ENCODE results near the gene FKRP. TPM values are rescaled to one million over a fixed set of nuclear protein-coding genes. Genes with fewer than 3 reads are reported as not detected.

The FKRP gene
- total and polyA plus RNA-seq, 2 of the 13 experiments (the other 11 are each of a cell fraction or from before 2014, with no cell fraction given): 7.3 to 9.8 TPM

GRCh38 chr19:46713781-46714443 lies 31.9 kb upstream of the FKRP start (continued):
- TF ChIP-seq TEF (CRISPR knock-in tag; IDR thresholded peaks at IDR 0.05) (no peak), GABPA (IDR thresholded peaks at IDR 0.05; ENCODE audit: low read depth, low read length) (peak; percentile 80), GABPA (CRISPR knock-in tag; IDR thresholded peaks at IDR 0.05; ENCODE audit: low read depth) (peak; percentile 91), ZNF614 (CRISPR knock-in tag; IDR thresholded peaks at IDR 0.05; ENCODE audit: borderline replicate concordance) (no peak), ZFY (CRISPR knock-in tag; IDR thresholded peaks at IDR 0.05) (peak; percentile 52), ZNF737 (CRISPR knock-in tag; IDR thresholded peaks at IDR 0.05; ENCODE audit: borderline replicate concordance) (no peak), JUN (CRISPR knock-in tag; IDR thresholded peaks at IDR 0.05) (no peak), ZC3H13 (CRISPR knock-in tag; IDR thresholded peaks at IDR 0.05) (no peak), ZFP36L1 (CRISPR knock-in tag; IDR thresholded peaks at IDR 0.05) (no peak), ZBTB33 (CRISPR knock-in tag; IDR thresholded peaks at IDR 0.05) (no peak), KDM1A (CRISPR knock-in tag; IDR thresholded peaks at IDR 0.05) (peak; percentile 85), ATAD3A (CRISPR knock-in tag; IDR thresholded peaks at IDR 0.05) (no peak), SRSF4 (IDR thresholded peaks at IDR 0.05; ENCODE audit: low read depth, low read length, poor library complexity, severe bottlenecking) (no peak), PHF20 (CRISPR knock-in tag; IDR thresholded peaks at IDR 0.05) (peak; percentile 52), ZNF883 (CRISPR knock-in tag; IDR thresholded peaks at IDR 0.05; ENCODE audit: not compliant biosample characterization) (peak; percentile 37), ZBTB10 (CRISPR knock-in tag; IDR thresholded peaks at IDR 0.05; ENCODE audit: borderline replicate concordance) (no peak), ZNF121 (CRISPR knock-in tag; IDR thresholded peaks at IDR 0.05) (peak; percentile 46; the same call in 1 of the 2 replicates), CREB3 (CRISPR knock-in tag; IDR thresholded peaks at IDR 0.05) (no peak), KAT7 (CRISPR knock-in tag; IDR thresholded peaks at IDR 0.05; ENCODE audit: borderline replicate concordance) (no peak), ELF4 (CRISPR knock-in tag; IDR thresholded peaks at IDR 0.05; ENCODE audit: borderline replicate concordance) (0 out of 2 replicates have a peak, but pooled peaks have one; percentile 54), ZNF746 (CRISPR knock-in tag; IDR thresholded peaks at IDR 0.05) (no peak), HDAC1 (CRISPR knock-in tag; IDR thresholded peaks at IDR 0.05) (peak; percentile 81), MTA3 (CRISPR knock-in tag; IDR thresholded peaks at IDR 0.05) (no peak), BORCS8-MEF2B (CRISPR knock-in tag; IDR thresholded peaks at IDR 0.05) (peak; percentile 58; the same call in 1 of the 2 replicates), ZNF235 (CRISPR knock-in tag; IDR thresholded peaks at IDR 0.05; ENCODE audit: borderline replicate concordance) (no peak), ZFP36L2 (CRISPR knock-in tag; IDR thresholded peaks at IDR 0.05) (no peak)
